DOHH2 (cell line): ENCODE results near the gene CLMN.

ENCODE experiments used
- H3F3A ChIP-seq: fragments of 200-600 bp; sonication (generic), shearing (Covaris generic); 2 replicates; pipeline ENCODE4 v1.6.0; 2016; ENCODE audit warnings: antibody characterized with exemption, mild to moderate bottlenecking; ENCODE audit not compliant: control insufficient read depth, insufficient read depth
- H3K27ac ChIP-seq: fragments of 200-600 bp; sonication (generic); 2 replicates; pipeline ENCODE4 v1.5.1; 2014; ENCODE audit warnings: low read depth, mild to moderate bottlenecking, low read length, moderate library complexity
- H3K27me3 ChIP-seq: fragments of 200-600 bp; sonication (generic); 2 replicates; pipeline ENCODE4 v1.6.1; 2014; ENCODE audit warnings: mild to moderate bottlenecking, low read length, mixed read lengths; ENCODE audit not compliant: control insufficient read depth
- H3K36me3 ChIP-seq: fragments of 200-600 bp; sonication (generic); 2 replicates; pipeline ENCODE4 v1.6.1; 2014; ENCODE audit warnings: mild to moderate bottlenecking, low read length, moderate library complexity, mixed read lengths; ENCODE audit not compliant: control insufficient read depth
- H3K4me1 ChIP-seq: fragments of 200-600 bp; sonication (generic); 2 replicates; pipeline ENCODE4 v1.6.1; 2014; ENCODE audit warnings: mild to moderate bottlenecking, low read length, mixed read lengths; ENCODE audit not compliant: control insufficient read depth
- H3K4me2 ChIP-seq: fragments of 200-600 bp; sonication (generic); 2 replicates; pipeline ENCODE4 v1.6.0; 2014; ENCODE audit warnings: mild to moderate bottlenecking, low read length, moderate library complexity
- H3K4me3 ChIP-seq: fragments of 200-600 bp; sonication (generic); 2 replicates; pipeline ENCODE4 v1.5.1; 2014; ENCODE audit warnings: mild to moderate bottlenecking, low read length, mixed read lengths
- H3K79me2 ChIP-seq: fragments of 200-600 bp; sonication (generic); 2 replicates; pipeline ENCODE4 v1.6.1; 2014; ENCODE audit warnings: mild to moderate bottlenecking, low read length, mixed read lengths; ENCODE audit not compliant: control insufficient read depth
- H3K9me2 ChIP-seq: fragments of 200-600 bp; sonication (generic); replicated peaks from 2 replicates; pipeline ENCODE4 v1.6.1; 2014; ENCODE audit warnings: mild to moderate bottlenecking, low read length, mixed read lengths; ENCODE audit not compliant: control insufficient read depth
- H3K9me3 ChIP-seq: fragments of 200-600 bp; sonication (generic); 2 replicates; pipeline ENCODE4 v1.6.1; 2014; ENCODE audit warnings: antibody characterized with exemption, low read length, mixed read lengths; ENCODE audit not compliant: control insufficient read depth, insufficient read depth
- H4K20me1 ChIP-seq: fragments of 200-600 bp; sonication (generic); 2 replicates; pipeline ENCODE4 v1.6.0; 2014; ENCODE audit warnings: low read depth, mild to moderate bottlenecking, antibody characterized with exemption, low read length, moderate library complexity; ENCODE audit not compliant: control insufficient read depth, insufficient read depth
- CTCF ChIP-seq: fragments of 200-600 bp; sonication (generic); IDR thresholded peaks from one replicate; pipeline ENCODE4 v1.5.1; 2014; ENCODE audit warnings: antibody characterized with exemption, mild to moderate bottlenecking, low read depth, low read length; ENCODE audit not compliant: poor library complexity, severe bottlenecking
- EZH2phosphoT487 ChIP-seq: fragments of 200-600 bp; sonication (generic); IDR thresholded peaks from 2 replicates; pipeline ENCODE4 v1.6.1; 2017; ENCODE audit warnings: borderline replicate concordance, mild to moderate bottlenecking, antibody characterized with exemption, low read length, moderate library complexity, mixed read lengths

The CLMN gene

DNA sequence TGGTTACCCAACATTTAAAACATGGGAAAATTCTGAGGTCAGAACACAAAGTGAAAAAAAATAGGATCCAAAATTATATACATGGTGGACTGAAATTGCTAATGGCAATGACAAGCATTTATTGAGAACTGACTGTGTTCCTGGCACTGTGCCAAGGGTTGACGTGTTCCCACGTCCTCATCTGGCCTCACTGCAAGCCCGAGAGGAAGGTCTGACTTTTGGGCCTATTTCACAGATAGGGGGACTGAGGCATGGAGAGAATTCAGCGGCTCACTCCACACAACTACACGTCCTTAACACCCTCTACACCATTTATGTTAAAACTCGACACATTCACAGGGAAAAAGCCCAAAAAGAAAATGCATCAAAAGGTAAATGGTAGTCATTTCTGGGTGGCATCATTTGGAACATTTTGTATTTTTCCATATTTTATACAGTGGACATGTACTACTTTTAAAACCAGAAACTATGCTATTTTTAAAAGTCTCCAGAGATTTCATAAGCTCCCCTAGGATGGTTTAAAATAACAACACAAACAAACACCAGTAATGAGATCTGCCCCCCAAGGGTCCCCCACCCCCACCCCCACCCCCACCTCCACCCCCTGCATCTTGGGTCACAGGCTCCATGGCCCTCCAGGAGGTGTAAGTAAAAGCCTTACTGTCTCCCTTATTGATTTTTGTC is 27.7 kb downstream of the CLMN start:
- no peaks in the 10 kb centered on the region for H3F3A ChIP-seq
- H3K9me3 ChIP-seq: no peaks in the 10 kb centered on the region
- H3K27me3 ChIP-seq: peaks cover 11% of the 10 kb centered on the region
- no peaks in the 10 kb centered on the region for H3K36me3 ChIP-seq
- H3K4me2 ChIP-seq: no peak overlapping the region
- H3K27ac ChIP-seq: no peak overlapping the region
- no peaks in the 10 kb centered on the region for H3K79me2 ChIP-seq
- no peak for TF ChIP-seq CTCF
- TF ChIP-seq EZH2phosphoT487: no peak
- no peaks in the 10 kb centered on the region for H3K9me2 ChIP-seq
- H4K20me1 ChIP-seq: no peaks in the 10 kb centered on the region
- H3K4me3 ChIP-seq: no peak overlapping the region
- H3K4me1 ChIP-seq: no peaks in the 10 kb centered on the region

GRCh38 chr14:95290871-95291431 is 28.8 kb downstream of the CLMN start:
- Histone ChIP-seq H3K4me3 (no peak overlapping the region), H4K20me1 (no peaks in the 10 kb centered on the region), H3K9me3 (no peaks in the 10 kb centered on the region), H3K4me2 (no peak overlapping the region), H3K4me1 (no peaks in the 10 kb centered on the region), H3K79me2 (no peaks in the 10 kb centered on the region), H3K27ac (no peak overlapping the region), H3F3A (no peaks in the 10 kb centered on the region), H3K27me3 (peaks cover 11% of the 10 kb centered on the region), H3K36me3 (no peaks in the 10 kb centered on the region), H3K9me2 (no peaks in the 10 kb centered on the region)
- TF ChIP-seq CTCF: no peak
- no peak for TF ChIP-seq EZH2phosphoT487

DNA sequence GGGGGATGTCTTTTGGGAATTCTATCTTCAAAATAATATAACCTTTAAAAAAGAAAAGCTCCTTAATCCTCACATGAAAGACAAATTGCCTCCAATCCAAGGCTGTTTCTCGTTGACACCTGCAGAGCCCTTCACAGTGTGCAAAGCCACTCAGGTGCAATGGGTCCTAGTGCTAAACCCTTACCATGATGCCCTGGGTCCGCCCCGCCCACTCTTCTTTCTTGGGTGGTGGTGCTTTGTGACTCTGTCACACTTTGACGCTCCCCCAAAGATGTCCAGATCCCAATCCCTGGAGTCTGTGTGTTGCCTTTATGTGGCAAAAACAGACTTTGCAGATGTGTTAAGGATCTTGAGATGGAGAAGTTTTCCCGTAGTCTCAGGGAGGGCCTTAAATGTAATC is 29.7 kb downstream of the CLMN start:
- Histone ChIP-seq H3K4me3 (no peak overlapping the region), H3K4me1 (no peaks in the 10 kb centered on the region)

More for the DNA sequence above, 29.7 kb downstream of the CLMN start:
- H3K36me3 ChIP-seq: no peaks in the 10 kb centered on the region
- H3K27ac ChIP-seq: no peak overlapping the region
- no peaks in the 10 kb centered on the region for H3K79me2 ChIP-seq
- no peaks in the 10 kb centered on the region for H3K9me3 ChIP-seq
- H3F3A ChIP-seq: no peaks in the 10 kb centered on the region
- TF ChIP-seq CTCF (no peak), EZH2phosphoT487 (no peak)
- no peaks in the 10 kb centered on the region for H4K20me1 ChIP-seq
- H3K9me2 ChIP-seq: no peaks in the 10 kb centered on the region
- peaks cover 11% of the 10 kb centered on the region for H3K27me3 ChIP-seq
- H3K4me2 ChIP-seq: no peak overlapping the region
